GM23338 (cell line): ENCODE results near the gene RPS25. TPM values are rescaled to one million over a fixed set of nuclear protein-coding genes. Genes with fewer than 3 reads are reported as not detected.

ENCODE experiments used
- ATAC-seq: fragments of 200-7000 bp; cut with Tn5 transposase; 3 replicates; pipeline ENCODE4 v1.9.1; 2020
- DNase-seq: peaks from one replicate; pipeline ENCODE4 v3.0.0-alpha.2; 2015; ENCODE audit warnings: low spot score
- H2AFZ ChIP-seq: fragments of 200-600 bp; sonication (generic); 2 replicates; pipeline ENCODE4 v1.8.0; 2016; ENCODE audit warnings: antibody characterized with exemption, mild to moderate bottlenecking, moderate library complexity
- H3F3A ChIP-seq: fragments of 200-600 bp; sonication (generic); replicated peaks from 2 replicates; pipeline ENCODE4 v1.8.0; 2017; ENCODE audit warnings: antibody characterized with exemption, mixed run types, low read depth
- H3K27ac ChIP-seq: fragments of 200-600 bp; sonication (generic); 2 replicates; pipeline ENCODE4 v1.6.1; 2016; ENCODE audit warnings: low read depth
- H3K27me3 ChIP-seq: fragments of 200-600 bp; sonication (generic); 2 replicates; pipeline ENCODE4 v1.8.0; 2016; ENCODE audit warnings: mild to moderate bottlenecking, mixed run types, moderate library complexity; ENCODE audit not compliant: insufficient read depth
- H3K36me3 ChIP-seq: fragments of 200-600 bp; sonication (generic); 2 replicates; pipeline ENCODE4 v1.8.0; 2016; ENCODE audit warnings: mild to moderate bottlenecking; ENCODE audit not compliant: insufficient read depth
- H3K4me1 ChIP-seq: fragments of 200-600 bp; sonication (generic); 2 replicates; pipeline ENCODE4 v1.8.0; 2016; ENCODE audit warnings: mild to moderate bottlenecking, moderate library complexity; ENCODE audit not compliant: insufficient read depth
- H3K4me2 ChIP-seq: fragments of 200-600 bp; sonication (generic); 2 replicates; pipeline ENCODE4 v1.7.1; 2017; ENCODE audit warnings: mixed run types
- H3K4me3 ChIP-seq: fragments of 200-600 bp; sonication (generic); 2 replicates; pipeline ENCODE4 v1.6.1; 2016; ENCODE audit warnings: mixed run types
- H3K79me2 ChIP-seq: fragments of 200-600 bp; sonication (generic); replicated peaks from 2 replicates; pipeline ENCODE4 v1.8.0; 2017; ENCODE audit warnings: mild to moderate bottlenecking; ENCODE audit not compliant: insufficient read depth
- H3K9me2 ChIP-seq: fragments of 200-600 bp; sonication (generic); 2 replicates; pipeline ENCODE4 v1.8.0; 2017; ENCODE audit not compliant: insufficient read depth
- H4K20me1 ChIP-seq: fragments of 200-600 bp; sonication (generic); replicated peaks from 2 replicates; pipeline ENCODE4 v1.8.0; 2017; ENCODE audit warnings: mild to moderate bottlenecking; ENCODE audit not compliant: insufficient read depth
- H3K27ac Mint-ChIP-seq: 2 replicates; pipeline ENCODE4 v1.8.0; 2020; ENCODE audit warnings: inconsistent platforms, mild to moderate bottlenecking, moderate library complexity, mixed read lengths
- H3K27me3 Mint-ChIP-seq: 3 replicates; pipeline ENCODE4 v1.8.0; 2022; ENCODE audit warnings: low read depth, mild to moderate bottlenecking, moderate library complexity, mixed read lengths, inconsistent platforms; ENCODE audit not compliant: insufficient read depth, poor library complexity
- H3K36me3 Mint-ChIP-seq: 3 replicates; pipeline ENCODE4 v1.8.0; 2021; ENCODE audit warnings: low read depth, mild to moderate bottlenecking, inconsistent platforms, moderate library complexity, mixed read lengths
- H3K4me1 Mint-ChIP-seq: 3 replicates; pipeline ENCODE4 v1.8.0; 2020; ENCODE audit warnings: mild to moderate bottlenecking, inconsistent platforms, mixed read lengths
- H3K4me3 Mint-ChIP-seq: 3 replicates; pipeline ENCODE4 v1.8.0; 2021; ENCODE audit warnings: moderate library complexity, mild to moderate bottlenecking, inconsistent platforms, mixed read lengths
- H3K9me3 Mint-ChIP-seq: 3 replicates; pipeline ENCODE4 v1.8.0; 2020; ENCODE audit warnings: moderate library complexity, mild to moderate bottlenecking, inconsistent platforms, mixed read lengths
- CREB1 ChIP-seq: fragments of 250-450 bp; sonication (Bioruptor Pico); IDR thresholded peaks from 2 replicates; pipeline ENCODE4 v1.5.0; 2020; ENCODE audit warnings: low read depth, mild to moderate bottlenecking, moderate library complexity
- ETS1 ChIP-seq: IDR thresholded peaks from 2 replicates; pipeline ENCODE4 v1.6.1; 2016; ENCODE audit warnings: antibody characterized with exemption
- EZH2 ChIP-seq: fragments of 200-600 bp; sonication (generic); IDR thresholded peaks from one replicate; pipeline ENCODE4 v1.8.0; 2017; ENCODE audit warnings: antibody characterized with exemption, mild to moderate bottlenecking, low read depth; ENCODE audit not compliant: unreplicated experiment
- JUNB ChIP-seq: IDR thresholded peaks from one replicate; pipeline ENCODE4 v1.6.1; 2016; ENCODE audit warnings: antibody characterized with exemption; ENCODE audit not compliant: unreplicated experiment
- NANOG ChIP-seq: IDR thresholded peaks from 2 replicates; pipeline ENCODE4 v1.6.1; 2016; ENCODE audit warnings: antibody characterized with exemption, borderline replicate concordance
- POLR2AphosphoS5 ChIP-seq: IDR thresholded peaks from 2 replicates; pipeline ENCODE4 v1.6.1; 2016; ENCODE audit warnings: antibody characterized with exemption, low read depth
- REST ChIP-seq: IDR thresholded peaks from one replicate; pipeline ENCODE4 v1.6.1; 2018; ENCODE audit warnings: antibody characterized with exemption; ENCODE audit not compliant: unreplicated experiment
- ZNF462 ChIP-seq: fragments of 250-450 bp; sonication (Bioruptor Pico); IDR thresholded peaks from 2 replicates; pipeline ENCODE4 v1.5.0; 2020; ENCODE audit warnings: mild to moderate bottlenecking, moderate library complexity
- polyA plus RNA-seq: library from polyadenylated mRNA; unstranded; fragments of >200 nt; fragmentation: Nextera tagmentation; extraction: Ambion mirVana; gene quantifications from 2 replicates; pipeline ENCODE4 v1.2.1, GENCODE V29; 2016
- total RNA-seq: library from RNA; depleted of rRNA; stranded (reverse); fragments of >200 nt; shearing (Covaris generic); gene quantifications from 2 replicates; pipeline ENCODE4 v1.2.3, GENCODE V29; 2014

RPS25 gene
- total and polyA plus RNA-seq, 2 experiments from 2014 or later, result 1,965 to 3,622 TPM

- TF ChIP-seq ZNF462 (CRISPR knock-in tag) (no peak), NANOG (no peak), POLR2AphosphoS5 (no peak)
Measured at GRCh38 chr11:119055901-119056300, 37.8 kb upstream of the RPS25 start (continued).

GRCh38 chr11:119054418-119054817, 36.3 kb upstream of the RPS25 start:
- Mint-ChIP-seq H3K4me3 (peak overlapping the region; percentile 50; the same call in 2 of the 3 replicates), H3K27ac (no peak overlapping the region), H3K27me3 (peaks cover 17% of the 10 kb centered on the region), H3K36me3 (peaks cover 76% of the 10 kb centered on the region), H3K9me3 (peaks cover 7% of the 10 kb centered on the region; the same call in 1 of the 3 replicates), H3K4me1 (peaks cover 14% of the 10 kb centered on the region)
- Histone ChIP-seq H3K27me3 (no peaks in the 10 kb centered on the region), H3K4me1 (peaks cover 14% of the 10 kb centered on the region), H3K4me2 (no peak overlapping the region), H4K20me1 (peaks cover 31% of the 10 kb centered on the region), H3K27ac (no peak overlapping the region), H3K4me3 (no peak overlapping the region), H3K79me2 (peaks cover 43% of the 10 kb centered on the region), H3F3A (peaks cover 16% of the 10 kb centered on the region), H3K9me2 (no peaks in the 10 kb centered on the region), H2AFZ (no peak overlapping the region), H3K36me3 (peaks cover 52% of the 10 kb centered on the region)
- ATAC-seq (no peak), DNase-seq (no peak)
- TF ChIP-seq POLR2AphosphoS5, result no peak
- TF ChIP-seq JUNB, result no peak
- TF ChIP-seq EZH2, result no peak
- no peak for TF ChIP-seq CREB1 (CRISPR knock-in tag)
- TF ChIP-seq REST, result no peak
- TF ChIP-seq ETS1, result no peak
